ENCODE data around the gene AK3. TPM values are rescaled to one million over a fixed set of nuclear protein-coding genes. Genes with fewer than 3 reads are reported as not detected.

The AK3 gene
- total and polyA plus RNA-seq, 2 experiments from 2014 or later, result 62.8 to 80.4 TPM

- Histone ChIP-seq H3K9ac (no peak overlapping the region), H3K79me2 (ENCODE audit: insufficient read depth) (peaks cover 93% of the 10 kb centered on the region), H3K27ac (no peak overlapping the region), H3K27me3 (replicated peaks; ENCODE audit: insufficient read depth) (no peaks in the 10 kb centered on the region), H4K20me1 (ENCODE audit: insufficient read depth) (no peaks in the 10 kb centered on the region), H3K4me1 (ENCODE audit: insufficient read depth) (peaks cover 12% of the 10 kb centered on the region), H3K9me2 (ENCODE audit: insufficient read depth) (no peaks in the 10 kb centered on the region), H3K9me3 (ENCODE audit: low read depth) (no peaks in the 10 kb centered on the region), H2AFZ (no peak overlapping the region), H3K36me3 (ENCODE audit: low read depth) (no peaks in the 10 kb centered on the region), H3K4me3 (no peak overlapping the region), H3F3A (ENCODE audit: insufficient read depth) (no peaks in the 10 kb centered on the region), H3K4me2 (ENCODE audit: unreplicated experiment) (no peak overlapping the region)
- in situ Hi-C loops (cut with MboI), result no loop called here
- 96 to 100% methylated on average over 2 of the region's 2 CpGs for WGBS, 2 experiments (ENCODE audit: low coverage in 1 of 2, low lambda C conversion rate in 2 of 2, missing lambda C conversion rate in 2 of 2)
- no peak for DNase-seq
- TF ChIP-seq EZH2phosphoT487 (IDR thresholded peaks at IDR 0.05; ENCODE audit: insufficient read depth, low read depth) (no peak), EZH2 (IDR thresholded peaks at IDR 0.05; ENCODE audit: insufficient read depth, poor library complexity, severe bottlenecking) (no peak)
Measured at GRCh38 chr9:4734150-4734549, 6.9 kb downstream of the AK3 start.

GRCh38 chr9:4732890-4733289 lies 8.1 kb downstream of the AK3 start:
- Histone ChIP-seq H4K20me1 (ENCODE audit: insufficient read depth) (no peaks in the 10 kb centered on the region), H3K9me3 (ENCODE audit: low read depth) (no peaks in the 10 kb centered on the region), H3K79me2 (ENCODE audit: insufficient read depth) (peaks cover 89% of the 10 kb centered on the region), H3K9ac (no peak overlapping the region), H3K27me3 (replicated peaks; ENCODE audit: insufficient read depth) (no peaks in the 10 kb centered on the region), H3F3A (ENCODE audit: insufficient read depth) (no peaks in the 10 kb centered on the region), H3K36me3 (ENCODE audit: low read depth) (no peaks in the 10 kb centered on the region), H3K4me2 (ENCODE audit: unreplicated experiment) (no peak overlapping the region), H3K27ac (no peak overlapping the region), H3K4me3 (no peak overlapping the region), H2AFZ (no peak overlapping the region), H3K4me1 (ENCODE audit: insufficient read depth) (no peaks in the 10 kb centered on the region), H3K9me2 (ENCODE audit: insufficient read depth) (no peaks in the 10 kb centered on the region)
- DNase-seq, result no peak
- in situ Hi-C loops (cut with MboI), result no loop called here
- WGBS, 2 experiments (ENCODE audit: low coverage in 1 of 2, low lambda C conversion rate in 2 of 2, missing lambda C conversion rate in 2 of 2), result 100% methylated on average over 1 of the region's 1 CpG
- TF ChIP-seq EZH2phosphoT487 (IDR thresholded peaks at IDR 0.05; ENCODE audit: insufficient read depth, low read depth), result no peak
- no peak for TF ChIP-seq EZH2 (IDR thresholded peaks at IDR 0.05; ENCODE audit: insufficient read depth, poor library complexity, severe bottlenecking)

GRCh38 chr9:4727593-4727992 lies 13.4 kb downstream of the AK3 start:
- Histone ChIP-seq H3K79me2 (ENCODE audit: insufficient read depth) (peaks cover 92% of the 10 kb centered on the region), H3K27me3 (replicated peaks; ENCODE audit: insufficient read depth) (no peaks in the 10 kb centered on the region), H3K9me3 (ENCODE audit: low read depth) (no peaks in the 10 kb centered on the region), H3K27ac (no peak overlapping the region), H3K36me3 (ENCODE audit: low read depth) (no peaks in the 10 kb centered on the region), H3F3A (ENCODE audit: insufficient read depth) (no peaks in the 10 kb centered on the region), H4K20me1 (ENCODE audit: insufficient read depth) (peaks cover 3% of the 10 kb centered on the region; the same call in 1 of the 2 replicates), H3K4me2 (ENCODE audit: unreplicated experiment) (no peak overlapping the region), H3K9me2 (ENCODE audit: insufficient read depth) (no peaks in the 10 kb centered on the region), H3K9ac (no peak overlapping the region), H3K4me1 (ENCODE audit: insufficient read depth) (no peaks in the 10 kb centered on the region), H3K4me3 (no peak overlapping the region), H2AFZ (no peak overlapping the region)
- no peak for DNase-seq
- WGBS, 2 experiments (ENCODE audit: low coverage in 1 of 2, low lambda C conversion rate in 2 of 2, missing lambda C conversion rate in 2 of 2), result 88 to 100% methylated on average over 1 of the region's 1 CpG
- no peak for TF ChIP-seq EZH2phosphoT487 (IDR thresholded peaks at IDR 0.05; ENCODE audit: insufficient read depth, low read depth)
- TF ChIP-seq EZH2 (IDR thresholded peaks at IDR 0.05; ENCODE audit: insufficient read depth, poor library complexity, severe bottlenecking), result no peak
- in situ Hi-C loops (cut with MboI), result no loop called here

- Histone ChIP-seq H3K9ac (no peak overlapping the region), H3K4me2 (ENCODE audit: unreplicated experiment) (no peak overlapping the region), H3K27ac (no peak overlapping the region), H3K9me2 (ENCODE audit: insufficient read depth) (no peaks in the 10 kb centered on the region), H3K4me3 (no peak overlapping the region), H3K79me2 (ENCODE audit: insufficient read depth) (peaks cover 79% of the 10 kb centered on the region), H3K27me3 (replicated peaks; ENCODE audit: insufficient read depth) (no peaks in the 10 kb centered on the region), H3K9me3 (ENCODE audit: low read depth) (no peaks in the 10 kb centered on the region), H3K36me3 (ENCODE audit: low read depth) (no peaks in the 10 kb centered on the region), H3F3A (ENCODE audit: insufficient read depth) (no peaks in the 10 kb centered on the region), H4K20me1 (ENCODE audit: insufficient read depth) (peaks cover 3% of the 10 kb centered on the region; the same call in 1 of the 2 replicates), H2AFZ (no peak overlapping the region), H3K4me1 (ENCODE audit: insufficient read depth) (no peaks in the 10 kb centered on the region)
- TF ChIP-seq EZH2phosphoT487 (IDR thresholded peaks at IDR 0.05; ENCODE audit: insufficient read depth, low read depth) (no peak), EZH2 (IDR thresholded peaks at IDR 0.05; ENCODE audit: insufficient read depth, poor library complexity, severe bottlenecking) (no peak)
- 93 to 94% methylated on average over 7 of the region's 7 CpGs for WGBS, 2 experiments (ENCODE audit: low coverage in 1 of 2, low lambda C conversion rate in 2 of 2, missing lambda C conversion rate in 2 of 2)
- in situ Hi-C loops (cut with MboI), result no loop called here
- no peak for DNase-seq
Measured at GRCh38 chr9:4725706-4726442, 15.1 kb downstream of the AK3 start.
